ENCODE data around the gene RNU1-3.
"Not testable (repeated sequence)": the region's sequence is repeated elsewhere in the genome, so short reads cannot be mapped to it uniquely, and the experiment has no call there.

Gene RNU1-3

DNA sequence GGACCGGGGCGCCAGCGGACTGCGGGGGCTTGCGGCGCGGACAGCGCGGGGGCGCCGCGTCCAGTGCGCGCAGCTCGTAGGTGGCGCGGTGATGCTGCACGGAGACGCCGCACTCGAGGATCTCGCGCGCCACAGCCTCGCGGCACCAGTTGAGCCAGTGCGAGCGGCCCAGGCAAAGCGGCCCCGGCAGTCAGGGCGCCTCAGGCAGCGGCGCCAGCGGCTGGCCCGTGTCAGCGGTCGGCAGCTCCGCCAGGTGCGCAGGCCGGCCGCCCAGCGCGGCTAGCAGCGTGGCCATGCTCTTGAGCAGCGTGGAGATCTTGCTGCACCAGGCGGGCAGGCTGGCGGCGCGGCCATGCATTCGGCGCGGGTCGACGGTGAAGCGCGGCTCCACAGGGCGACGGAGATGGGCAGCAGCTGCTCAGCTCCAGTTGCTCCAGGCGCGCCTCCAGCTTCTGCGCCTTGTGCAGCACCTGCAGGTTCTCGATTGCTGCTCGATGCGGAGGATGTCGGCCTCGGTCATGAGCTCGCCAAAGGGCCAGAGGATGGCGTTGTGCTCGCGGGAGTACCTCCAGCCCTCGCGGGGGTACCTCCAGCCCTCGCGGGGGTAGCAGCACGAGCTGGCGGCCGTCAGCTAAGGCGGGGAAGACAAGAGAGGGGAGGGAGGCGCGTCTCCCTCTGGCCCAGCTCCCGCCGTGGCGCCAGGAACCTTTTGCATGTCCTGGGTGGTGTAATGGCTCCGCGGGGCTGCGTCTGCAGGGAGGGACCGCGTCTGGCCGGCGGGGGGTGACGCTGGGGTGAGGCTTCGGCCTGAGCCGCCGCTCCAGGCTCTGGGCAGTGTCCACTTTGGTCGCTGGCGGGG, 26.9 kb upstream of the RNU1-3 start:
- not testable (repeated sequence) for DNase-seq

DNA sequence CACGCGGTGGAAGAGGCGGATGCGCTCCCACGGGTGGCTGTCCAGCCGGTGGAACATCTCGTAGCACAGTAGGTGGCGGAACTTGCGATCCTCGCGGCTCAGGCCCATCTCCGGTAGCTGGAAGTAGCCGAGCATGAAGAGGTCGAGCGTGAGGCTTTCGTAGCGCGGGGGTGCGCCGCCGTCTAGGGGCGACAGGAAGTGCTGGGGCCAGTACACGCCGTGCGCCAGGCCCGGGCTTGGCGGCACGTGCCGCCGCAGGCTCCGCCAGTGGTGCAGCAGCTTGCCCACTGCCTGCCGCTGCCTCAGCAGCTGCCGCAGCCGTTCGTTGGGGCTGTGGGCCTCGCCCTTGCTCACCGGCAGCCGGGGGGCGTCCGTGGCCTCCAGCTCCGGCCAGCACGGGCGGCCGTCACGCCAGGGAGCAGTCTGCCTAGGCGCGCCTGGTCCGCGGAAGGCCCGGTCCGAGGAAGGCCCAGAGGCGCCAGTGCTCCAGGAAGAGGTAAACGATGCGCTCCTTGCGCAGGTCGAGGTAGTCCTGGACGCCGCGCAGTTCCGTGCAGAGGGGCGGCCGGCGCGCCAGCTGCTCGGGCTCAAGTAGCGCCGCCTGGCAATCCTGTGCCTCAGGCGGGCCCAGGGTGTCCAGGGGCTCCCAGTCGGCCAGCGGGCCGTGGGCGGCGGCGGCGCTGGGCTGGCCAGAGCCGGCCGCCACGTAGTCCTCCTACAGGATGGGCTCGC, 26.1 kb upstream of the RNU1-3 start:
- not testable (repeated sequence) for DNase-seq

DNA sequence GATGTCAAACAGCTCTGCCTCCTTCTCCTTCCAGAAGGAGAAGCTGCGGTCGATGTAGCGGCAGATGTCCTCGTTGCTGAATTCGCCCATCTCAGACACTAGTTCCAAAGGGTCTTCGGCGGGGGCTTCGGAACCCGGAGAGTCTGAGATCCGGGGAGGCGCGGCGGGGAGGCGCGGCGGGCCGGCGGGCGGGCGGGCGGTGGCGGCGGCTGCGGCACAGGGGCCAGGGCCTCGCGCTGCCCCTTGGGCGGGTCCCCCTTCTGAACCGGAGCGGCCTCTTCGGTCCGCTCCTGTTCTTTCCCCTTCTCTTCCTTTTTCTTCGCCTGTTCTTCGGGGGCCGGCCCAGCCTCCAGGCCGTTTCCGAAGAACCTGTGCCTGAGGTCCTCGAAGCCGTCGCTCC, 25.5 kb upstream of the RNU1-3 start:
- not testable (repeated sequence) for DNase-seq

DNA sequence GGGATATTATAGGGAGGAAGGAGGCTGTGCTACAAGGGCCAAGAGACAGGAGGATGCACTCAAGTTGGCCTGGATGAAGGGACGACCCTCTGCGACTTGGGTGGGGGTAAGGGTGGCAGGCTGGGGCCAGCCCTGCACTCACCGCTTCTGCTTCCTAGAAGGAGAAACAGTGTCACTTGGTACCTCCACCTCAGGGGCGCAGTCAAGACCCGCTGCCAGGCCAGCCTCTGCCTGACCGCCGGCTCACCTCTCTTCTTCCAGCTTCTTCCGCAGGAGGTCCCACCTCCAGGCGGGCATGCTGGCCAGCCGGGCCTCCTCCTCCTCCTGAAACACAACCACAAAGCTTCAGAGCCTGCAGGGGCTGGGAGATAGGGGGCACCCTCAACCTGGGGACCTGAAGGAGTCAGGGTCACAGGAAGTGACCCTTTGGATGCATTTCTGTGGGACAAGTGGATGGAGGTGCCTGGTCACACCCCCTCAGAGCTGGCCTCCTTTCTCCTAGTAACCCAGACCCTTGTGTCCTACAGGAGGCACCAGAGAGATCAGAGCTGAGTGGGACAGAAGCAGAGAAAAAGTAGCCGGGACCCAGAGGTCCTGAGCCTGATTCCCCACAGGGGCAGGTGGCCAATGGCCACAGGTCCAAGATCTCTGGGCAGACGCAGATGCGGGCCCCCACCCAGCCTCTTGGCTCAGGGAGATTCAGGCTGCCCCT, 24.4 kb upstream of the RNU1-3 start:
- DNase-seq: not testable (repeated sequence)

DNA sequence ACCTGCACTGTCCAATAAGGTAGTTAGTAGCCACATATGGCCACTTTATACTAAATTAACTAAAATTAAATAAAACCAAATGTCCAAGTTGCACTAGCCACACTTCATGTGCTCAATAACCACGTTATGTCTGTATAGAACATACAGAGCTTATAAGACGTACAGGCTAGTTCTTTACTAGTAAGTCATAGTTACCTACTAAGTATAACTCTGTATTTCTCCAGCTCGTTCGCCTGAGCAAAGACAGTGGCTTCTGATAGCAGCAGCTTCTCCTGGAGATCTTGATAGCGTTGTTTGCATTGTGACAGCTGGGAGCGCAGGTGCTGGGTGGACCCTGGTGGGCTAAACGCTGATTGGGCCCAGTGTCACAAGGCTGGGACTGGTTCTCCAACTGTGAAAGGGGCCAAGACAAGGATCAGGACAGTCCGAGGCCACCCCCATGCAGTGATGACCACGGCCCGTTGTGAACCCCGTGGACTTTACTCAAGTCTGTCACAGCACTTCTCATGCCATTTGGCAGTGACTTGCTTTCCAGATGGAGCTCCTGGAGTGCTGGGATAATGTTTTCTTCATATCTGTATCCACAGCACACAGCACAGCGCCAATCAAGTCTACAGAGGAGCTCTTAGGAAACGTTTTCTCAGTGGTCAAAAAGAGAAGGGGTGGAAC, 20.5 kb upstream of the RNU1-3 start:
- DNase-seq: not testable (repeated sequence)

DNA sequence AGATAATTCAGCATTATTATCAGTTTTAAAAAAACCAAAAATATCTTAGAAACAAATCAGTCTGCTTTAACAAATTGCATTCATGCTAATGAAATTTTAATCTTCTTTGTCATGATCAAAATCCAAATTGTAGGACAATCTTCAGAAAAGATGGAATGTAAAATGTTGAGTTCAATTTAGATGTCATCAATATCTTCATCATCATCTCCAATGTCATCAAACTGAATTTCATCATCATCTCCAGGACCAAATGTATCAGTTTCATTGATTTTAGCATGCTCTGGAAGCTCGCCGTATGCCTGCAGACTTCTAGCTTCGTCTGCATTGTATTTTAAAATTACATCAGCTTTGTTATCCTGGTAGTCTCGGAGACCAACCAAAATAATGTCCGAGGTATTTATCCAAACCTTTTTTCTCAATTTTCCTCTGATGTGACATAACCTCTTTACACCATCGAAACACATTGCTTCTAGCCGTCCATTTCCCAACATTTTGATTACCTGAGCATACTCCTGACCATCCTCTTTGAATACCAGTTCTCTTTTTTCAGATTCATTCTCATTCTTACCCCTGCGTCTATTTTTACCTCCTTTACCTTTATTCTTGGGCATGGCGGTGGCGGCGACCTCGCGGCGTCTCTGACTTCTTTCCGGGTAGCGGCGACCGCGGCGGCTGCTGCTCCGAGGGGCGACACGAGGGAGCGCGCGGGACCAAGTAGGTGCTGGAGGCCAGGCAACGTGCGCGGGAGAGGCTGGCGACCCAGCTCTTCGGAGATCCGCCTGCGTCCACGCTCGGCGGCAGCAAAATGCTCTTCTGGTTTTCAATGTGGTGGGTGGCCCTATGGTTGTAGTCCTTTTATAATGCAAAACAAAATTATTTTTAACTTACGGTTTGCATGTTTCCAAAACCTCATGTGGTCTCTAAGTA, 19.0 kb upstream of the RNU1-3 start:
- not testable (repeated sequence) for DNase-seq

DNA sequence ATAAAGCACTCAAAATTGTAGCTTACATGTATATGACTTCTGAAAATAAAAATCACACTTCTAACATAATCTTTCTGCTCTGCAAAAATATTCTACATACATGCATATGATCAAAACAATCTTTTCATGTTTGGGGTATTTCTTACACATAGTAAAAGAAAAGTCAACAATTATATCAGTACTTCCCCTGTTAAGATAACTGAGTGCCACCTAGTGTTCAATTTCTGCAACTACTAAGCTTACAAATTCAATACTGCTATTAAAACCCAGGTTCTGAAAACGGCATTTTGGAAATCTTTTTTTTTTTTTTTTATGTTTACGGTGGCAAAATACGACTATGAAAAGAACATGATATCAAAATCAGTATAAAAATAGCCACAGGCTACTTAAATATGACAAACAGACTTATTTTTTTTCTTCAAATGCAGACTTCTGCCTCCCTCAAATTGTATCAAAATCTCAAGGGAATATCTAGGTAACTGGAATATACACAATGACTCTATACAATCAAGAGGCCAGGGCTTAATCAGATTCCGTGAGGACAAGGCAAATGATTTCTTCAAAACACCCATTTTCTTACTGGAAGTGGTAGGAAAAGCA, 18.1 kb upstream of the RNU1-3 start:
- not testable (repeated sequence) for DNase-seq

DNA sequence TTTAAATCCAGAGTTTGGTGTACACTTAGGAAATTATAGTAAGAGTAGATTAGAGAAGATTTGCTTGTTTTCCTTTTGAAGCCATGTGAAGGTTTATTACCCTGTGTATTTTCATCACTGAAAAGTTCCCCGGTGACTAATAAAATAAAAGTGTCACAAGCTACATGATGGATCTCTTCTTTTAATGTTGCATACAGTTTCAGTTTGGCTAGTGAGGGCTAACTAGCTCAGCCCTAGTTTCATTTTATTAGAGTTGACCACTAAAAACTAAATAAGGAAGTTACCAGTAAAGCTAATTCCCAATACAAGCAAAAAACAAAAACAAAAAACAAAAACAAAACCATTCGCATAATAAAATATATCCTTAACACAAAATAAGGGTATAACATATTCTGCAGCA, 17.4 kb upstream of the RNU1-3 start:
- not testable (repeated sequence) for DNase-seq

DNA sequence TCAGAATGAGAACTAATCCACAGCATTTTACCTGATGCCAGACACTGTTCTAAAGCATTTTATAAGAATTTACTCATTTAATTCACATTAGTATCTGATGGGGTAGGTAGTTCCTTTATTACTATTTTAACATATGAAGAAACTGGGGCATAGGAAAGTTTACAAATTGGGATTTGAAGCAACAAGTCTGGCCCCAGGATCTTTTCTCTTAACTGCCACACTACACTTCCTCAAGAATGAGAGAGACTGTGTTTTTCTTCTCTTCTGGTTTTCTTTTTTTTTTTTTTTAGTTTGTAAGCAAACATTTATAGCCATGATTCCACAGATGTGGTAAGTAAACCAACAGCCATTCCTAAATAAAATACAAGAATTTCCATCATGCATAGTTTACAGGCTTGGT, 16.1 kb upstream of the RNU1-3 start:
- not testable (repeated sequence) for DNase-seq

DNA sequence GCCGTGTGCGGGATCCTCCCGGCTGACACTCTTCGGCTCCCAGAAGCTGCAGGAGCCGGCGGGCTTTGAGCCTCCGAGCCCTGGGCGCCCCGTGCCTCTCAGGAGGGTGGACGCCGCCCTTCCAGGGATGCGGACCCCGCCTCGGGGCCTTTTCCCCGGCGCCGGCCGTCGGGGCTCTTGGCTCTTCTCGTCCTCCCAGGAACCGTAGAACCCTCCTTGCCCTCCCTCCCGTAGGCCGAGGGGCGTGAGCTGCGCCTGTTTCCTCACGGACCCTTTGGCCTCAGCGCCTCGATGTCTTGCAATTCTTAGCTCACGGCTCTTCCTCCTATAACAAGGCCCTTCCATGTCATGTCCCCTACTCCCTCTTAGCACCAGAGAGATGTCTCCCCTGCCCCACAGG, 13.6 kb upstream of the RNU1-3 start:
- DNase-seq: not testable (repeated sequence)

DNA sequence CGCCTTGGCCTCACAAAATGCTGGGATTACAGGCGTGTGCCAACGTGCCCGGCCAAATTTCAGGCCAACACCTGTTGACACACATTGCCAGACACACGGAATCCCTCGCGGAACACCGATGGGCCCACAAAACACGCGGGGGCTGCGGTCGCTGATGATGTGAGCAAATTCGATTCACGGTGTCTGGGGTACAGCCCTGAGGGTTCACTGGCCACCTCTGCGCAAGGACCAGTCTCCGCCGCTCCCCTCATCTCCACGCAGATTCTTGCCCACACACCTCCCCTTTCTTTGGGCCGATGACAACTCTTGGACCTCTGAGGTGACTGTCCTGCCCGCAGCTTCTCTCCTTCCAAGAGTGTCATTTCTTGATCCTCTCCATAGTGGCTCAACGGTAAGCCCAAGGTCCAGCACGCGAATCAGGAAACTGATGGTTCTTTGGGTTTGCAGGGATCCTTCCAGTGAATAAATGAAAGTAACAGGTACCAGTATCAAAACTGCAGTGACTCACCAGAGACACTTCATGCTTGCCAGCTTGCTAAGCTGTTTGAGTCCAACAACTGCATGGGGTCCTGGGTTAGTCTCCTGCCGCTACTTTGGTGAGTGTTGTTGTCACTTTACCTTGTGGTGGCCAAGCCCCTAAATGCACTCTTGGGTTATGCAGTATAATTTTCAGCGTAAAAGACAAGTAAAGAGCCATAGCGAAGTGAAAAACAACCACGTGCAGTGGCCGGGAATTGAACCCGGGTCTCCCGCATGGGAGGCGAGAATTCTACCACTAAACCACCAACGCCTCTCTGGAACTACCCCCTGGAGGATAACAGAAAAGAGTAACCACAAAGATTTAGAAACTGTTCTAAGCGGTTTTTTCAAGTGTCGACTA, 11.0 kb upstream of the RNU1-3 start:
- DNase-seq: peak; percentile 75

DNA sequence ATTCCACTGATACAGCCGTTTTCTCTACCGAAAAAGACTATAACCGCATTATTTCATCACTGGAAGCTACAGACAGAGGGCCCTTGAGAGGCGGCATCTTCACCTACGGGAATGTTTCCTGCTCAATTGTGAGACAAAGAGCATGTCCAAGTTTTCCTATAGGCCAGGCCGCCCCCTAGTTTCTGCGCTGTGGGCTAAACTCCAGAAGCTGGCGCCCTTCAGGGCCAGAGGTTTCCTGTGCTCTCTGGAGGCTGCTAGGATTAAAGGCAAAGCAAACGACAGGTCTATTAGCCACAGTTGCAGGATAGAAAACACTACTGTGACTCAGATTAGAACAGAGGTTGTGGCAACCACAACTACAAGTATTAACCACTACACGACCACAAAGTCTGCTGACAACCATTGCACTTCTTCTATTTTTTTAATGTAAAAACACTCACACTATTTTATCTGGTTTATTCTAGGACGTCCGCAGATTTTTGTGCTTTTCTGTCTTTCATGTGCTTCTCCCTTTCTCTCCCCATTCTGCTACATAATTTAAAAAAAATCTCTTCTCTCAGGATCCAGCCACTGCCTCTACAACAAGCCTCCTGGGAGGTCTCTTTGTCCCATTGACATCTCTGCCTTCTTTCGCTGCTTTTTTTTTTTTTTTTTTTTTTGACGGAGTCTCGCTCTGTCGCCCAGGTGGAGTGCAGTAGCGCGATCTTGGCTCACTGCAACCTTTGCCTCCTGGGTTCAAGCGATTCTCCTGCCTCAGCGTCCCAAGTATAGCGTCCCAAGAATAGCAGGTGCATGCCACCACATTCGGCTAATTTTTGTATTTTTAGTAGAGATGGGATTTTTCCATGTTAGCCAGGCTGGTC, 10.1 kb upstream of the RNU1-3 start:
- DNase-seq: peak; percentile 33

DNA sequence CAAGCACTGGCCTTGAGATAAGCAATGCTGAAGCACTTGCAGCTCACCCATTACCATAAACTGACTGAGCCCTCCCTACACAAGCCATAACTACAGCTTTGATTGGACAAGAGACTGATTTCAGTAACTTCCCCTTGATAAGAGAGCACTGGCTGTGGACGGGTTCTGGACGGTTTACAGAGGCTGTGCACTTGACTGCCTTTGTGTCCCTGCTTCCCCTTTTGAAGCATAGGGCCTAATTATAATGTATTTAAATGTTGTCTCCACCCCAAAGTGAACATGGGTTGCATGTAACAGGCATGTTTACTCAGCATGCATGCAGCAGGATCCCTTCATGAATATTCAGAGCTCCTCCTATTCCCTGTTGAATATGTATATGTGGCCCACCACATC, 8.4 kb upstream of the RNU1-3 start:
- not testable (repeated sequence) for DNase-seq

DNA sequence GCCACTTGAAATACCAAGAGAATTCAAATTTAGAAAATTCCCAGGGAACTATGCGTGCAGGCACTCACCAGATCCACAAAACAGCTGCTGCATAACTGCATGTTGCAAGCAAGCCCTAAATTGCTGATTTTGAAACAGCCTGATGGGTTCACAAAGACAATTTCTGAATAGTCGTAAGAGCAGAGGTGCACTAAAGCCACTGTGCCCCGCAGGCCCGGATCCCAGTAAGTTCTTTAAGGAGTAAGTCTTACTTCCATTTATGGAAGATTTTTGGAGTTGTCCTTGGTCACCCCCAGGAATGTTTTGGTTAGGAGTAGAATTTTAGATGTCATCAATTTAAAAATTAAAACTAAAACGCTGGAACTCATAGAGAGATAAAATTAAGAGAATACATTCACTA, 7.2 kb upstream of the RNU1-3 start:
- DNase-seq: not testable (repeated sequence)

DNA sequence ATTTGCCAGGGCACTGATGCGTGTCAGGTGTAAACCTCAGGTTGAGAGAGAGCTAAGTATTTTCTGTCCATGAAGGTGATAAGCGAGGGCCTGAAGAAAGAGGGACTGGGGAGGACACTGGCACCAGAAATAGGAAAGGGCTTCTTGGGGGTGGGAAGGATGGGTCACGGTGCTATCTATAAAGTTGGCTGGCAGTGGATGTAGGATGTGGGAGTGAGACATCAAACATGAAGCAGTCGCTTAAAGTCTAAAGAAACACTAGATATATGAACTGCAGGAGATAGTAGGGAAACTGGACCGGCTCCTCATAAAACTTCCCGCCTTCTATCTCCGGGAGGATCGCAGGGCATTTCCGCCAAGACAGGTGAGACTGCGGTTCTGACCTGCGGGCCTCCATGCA, 912 bp downstream of the RNU1-3 start:
- not testable (repeated sequence) for DNase-seq

DNA sequence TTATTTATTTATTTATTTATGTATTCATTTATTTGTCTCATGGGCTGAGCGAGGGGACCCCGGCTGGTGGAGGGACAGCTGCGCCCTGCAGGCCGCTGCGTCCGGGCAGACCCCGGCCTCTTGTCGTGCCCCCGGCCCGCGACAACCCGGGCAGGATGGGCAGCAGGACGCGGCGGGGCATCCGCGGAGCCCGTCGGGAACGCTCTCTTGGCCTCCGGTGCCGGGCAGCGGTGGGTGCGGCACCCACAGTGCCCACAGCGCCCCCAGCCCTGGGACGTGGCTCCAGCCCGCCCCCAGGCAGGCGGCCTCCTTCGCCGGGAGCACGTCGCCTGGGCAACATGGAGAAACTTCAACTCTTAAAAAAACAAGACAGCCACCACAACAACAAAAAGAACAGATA, 8.5 kb downstream of the RNU1-3 start:
- not testable (repeated sequence) for DNase-seq

DNA sequence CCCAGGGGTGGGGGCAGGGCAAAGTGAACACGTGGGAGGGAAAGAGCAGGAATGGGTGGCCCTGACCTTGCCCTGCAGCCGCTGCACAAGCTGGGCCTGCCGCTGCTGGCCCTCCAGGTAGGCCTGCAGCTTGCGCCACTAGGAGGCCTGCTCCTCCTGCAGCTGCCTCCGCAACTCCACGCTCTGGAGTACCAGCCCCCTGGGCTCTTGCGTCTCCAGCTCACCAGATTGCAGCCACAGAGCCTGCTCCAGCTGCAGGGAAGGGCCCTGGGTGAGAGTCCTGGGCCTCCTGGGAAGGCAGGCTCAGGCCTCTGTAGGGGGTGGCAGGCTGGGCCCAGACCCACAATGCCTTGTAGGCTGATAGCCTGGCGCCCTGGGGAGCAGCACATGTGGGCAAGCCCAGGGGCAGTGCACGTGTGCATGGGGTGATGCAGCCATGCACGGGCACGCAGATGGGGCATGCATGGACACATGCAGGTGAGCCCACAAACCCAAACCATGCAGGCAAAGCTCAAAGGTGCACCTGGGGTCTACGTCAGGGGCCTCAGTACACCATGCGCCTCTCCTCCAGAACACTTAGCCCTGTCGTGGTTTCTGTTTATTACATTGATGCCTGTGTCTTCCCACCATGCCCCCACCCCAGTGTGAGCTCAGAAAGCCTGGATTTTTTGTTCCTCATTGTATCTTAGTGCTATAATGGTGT, 9.6 kb downstream of the RNU1-3 start:
- DNase-seq: not testable (repeated sequence)

DNA sequence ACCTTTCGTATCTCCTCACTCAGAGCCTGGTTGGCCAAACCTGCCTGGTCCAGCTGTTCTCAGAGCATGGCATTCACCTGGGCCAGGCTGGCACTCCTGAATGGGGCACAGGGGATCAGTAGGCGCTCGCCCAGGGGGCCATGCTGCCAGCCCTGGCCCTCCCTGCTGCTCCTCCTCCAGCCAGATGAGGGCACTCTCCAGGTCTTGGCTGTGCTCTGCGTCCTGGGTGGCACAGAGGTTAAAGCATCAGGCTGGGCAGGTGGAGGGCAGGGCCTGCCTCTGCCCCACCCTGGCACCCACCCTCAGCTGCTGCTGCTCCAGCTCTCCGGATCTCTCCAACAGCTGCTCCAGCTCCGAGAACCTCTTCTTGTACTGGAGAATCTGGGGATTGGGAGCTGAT, 10.2 kb downstream of the RNU1-3 start:
- not testable (repeated sequence) for DNase-seq

DNA sequence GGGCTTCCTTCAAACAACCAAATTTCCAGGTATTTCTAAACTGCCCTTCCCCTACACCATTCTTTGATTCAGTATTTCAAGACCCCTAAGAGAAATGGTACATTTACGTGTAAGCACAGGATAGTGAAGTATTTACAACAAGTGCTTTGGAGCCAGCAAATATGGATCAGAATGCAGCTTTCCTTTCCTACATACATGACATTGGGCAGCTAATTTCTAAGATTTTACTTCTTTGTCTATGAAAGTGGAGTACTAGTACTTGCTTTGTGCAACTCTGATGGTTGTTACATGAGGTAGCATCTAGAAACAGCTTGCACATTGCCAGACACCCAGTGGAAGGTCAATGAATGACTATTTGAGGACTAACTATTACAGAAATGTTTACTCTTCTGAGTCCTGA, 15.2 kb downstream of the RNU1-3 start:
- DNase-seq: not testable (repeated sequence)

Measured in stimulated activated CD4-positive, alpha-beta T cell treated with anti-CD3 and anti-CD28 coated beads, Interleukin-4, amount 100 ng/mL, for 24 hours (primary cell).